Hair follicular keratinocyte (primary cell): ENCODE data around the gene SNAPC4. TPM values are rescaled to one million over a fixed set of nuclear protein-coding genes. Genes with fewer than 3 reads are reported as not detected.

Experiments
- total RNA-seq: library from RNA; depleted of rRNA; stranded (reverse); fragments of >200 nt; gene quantifications from 2 replicates; pipeline ENCODE4 v1.2.3, GENCODE V29; 2015

Gene SNAPC4
- 7.6 and 10.5 TPM in 2 replicates for total RNA-seq

GRCh38 chr9:136400038-136400834, at the start of gene SNAPC4:
SNAPC4 (minus strand) TSS chr9:136400170; CDS start chr9:136398428, 1,742 bp downstream.

GRCh38 chr9:136439481-136440408, 39.8 kb upstream of the SNAPC4 start, which contains the start of gene INPP5E:
INPP5E (minus strand) TSS chr9:136439845; CDS start chr9:136439419, 426 bp downstream.

GRCh38 chr9:136410500-136411287, 10.7 kb upstream of the SNAPC4 start, which contains the start of the genes ENTR1 and PMPCA:
ENTR1 (minus strand) TSS chr9:136410614; CDS start chr9:136410397, 217 bp downstream.
PMPCA (plus strand) TSS chr9:136410658; CDS start chr9:136410669, 11 bp downstream.

GRCh38 chr9:136373300-136374182, 26.4 kb downstream of the SNAPC4 start, which contains the start of gene CARD9:
CARD9 (minus strand) TSS chr9:136373669; CDS start chr9:136372078, 1,591 bp downstream.

GRCh38 chr9:136363106-136363948, 36.6 kb downstream of the SNAPC4 start, which contains the start of gene DNLZ:
DNLZ (minus strand) TSS chr9:136363744; CDS start chr9:136363714, 30 bp downstream.

Other genes starting within 250 kb of the SNAPC4 start
- not detected in 2 replicates for gene LHX3, start 195.0 kb downstream of the SNAPC4 start, total RNA-seq
- 12.3 and 15.1 TPM in 2 replicates for gene QSOX2, start 154.4 kb downstream of the SNAPC4 start, total RNA-seq
- not detected in 2 replicates for gene CCDC187, start 96.1 kb downstream of the SNAPC4 start, total RNA-seq
- 6.9 and 18.3 TPM in 2 replicates for gene GPSM1, start 72.6 kb downstream of the SNAPC4 start, total RNA-seq
- 25.3 and 30.5 TPM in 2 replicates for gene DNLZ, start 36.4 kb downstream of the SNAPC4 start, total RNA-seq
- 0.08 and 0.19 TPM in 2 replicates for gene CARD9, start 26.5 kb downstream of the SNAPC4 start, total RNA-seq
- gene ENTR1, start 10.4 kb upstream of the SNAPC4 start, total RNA-seq, result 48.7 and 61.1 TPM in 2 replicates
- gene PMPCA, start 10.5 kb upstream of the SNAPC4 start, total RNA-seq, result 45.6 and 64.0 TPM in 2 replicates
- 8.8 and 10.5 TPM in 2 replicates for gene INPP5E, start 39.7 kb upstream of the SNAPC4 start, total RNA-seq
- 45.4 and 52.5 TPM in 2 replicates for gene SEC16A, start 82.9 kb upstream of the SNAPC4 start, total RNA-seq
- gene NOTCH1, start 145.9 kb upstream of the SNAPC4 start, total RNA-seq, result 62.9 and 93.1 TPM in 2 replicates